ACHN (cell line): ENCODE results near the gene IL21.

ENCODE experiments used
- DNase-seq: peaks from one replicate; pipeline ENCODE4 v3.0.0-alpha.2; 2015
- in situ Hi-C: cut with HindIII; loops from 2 replicates; pipeline ENCODE4 v1.10.0; 2017; ENCODE audit warnings: low sequenced_read_pairs, low pct_ligation_motif_present, low pct_unique_long_range_greater_than_20kb

IL21 gene

DNA sequence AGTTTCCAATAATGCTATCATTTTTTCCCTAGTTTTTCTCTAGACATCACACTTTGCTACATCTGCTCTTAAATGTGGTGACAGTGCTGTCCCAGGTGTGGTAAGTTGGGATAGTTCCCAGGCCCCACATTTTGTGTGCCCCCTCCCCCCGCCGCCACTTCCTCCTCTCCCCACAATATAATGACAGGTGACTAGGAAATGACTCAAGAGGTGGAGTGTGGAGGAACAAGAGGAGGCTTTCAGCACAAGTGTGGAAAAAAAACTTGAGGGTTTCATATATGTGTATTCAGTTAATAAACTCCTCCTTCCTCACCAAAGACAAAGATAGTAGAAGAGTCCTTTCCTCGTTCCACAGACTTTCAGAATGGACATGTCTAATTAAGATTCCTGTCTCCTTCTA, 18.3 kb upstream of the IL21 start:
- in situ Hi-C loops, result no loop called here
- DNase-seq, result no peak

DNA sequence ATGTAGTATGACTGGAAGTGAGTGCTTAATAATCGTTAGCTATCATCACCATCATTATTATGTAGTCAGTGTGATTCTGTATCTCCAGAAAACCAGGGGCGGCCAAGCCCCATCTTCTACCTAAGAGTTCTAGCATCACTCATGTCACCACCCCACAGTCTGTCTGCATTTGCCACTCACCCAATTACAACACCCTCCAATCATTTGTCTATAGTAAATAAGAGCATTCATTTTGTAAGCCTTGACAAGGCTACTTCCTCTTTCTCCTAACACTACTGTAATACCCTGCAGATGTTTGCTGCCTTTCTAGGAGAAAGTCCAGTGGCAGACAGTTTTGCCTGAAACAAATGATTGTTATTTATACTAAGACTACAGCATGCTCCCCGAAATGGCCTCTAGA, 15.8 kb upstream of the IL21 start:
- no peak for DNase-seq
- in situ Hi-C loops, result no loop called here

DNA sequence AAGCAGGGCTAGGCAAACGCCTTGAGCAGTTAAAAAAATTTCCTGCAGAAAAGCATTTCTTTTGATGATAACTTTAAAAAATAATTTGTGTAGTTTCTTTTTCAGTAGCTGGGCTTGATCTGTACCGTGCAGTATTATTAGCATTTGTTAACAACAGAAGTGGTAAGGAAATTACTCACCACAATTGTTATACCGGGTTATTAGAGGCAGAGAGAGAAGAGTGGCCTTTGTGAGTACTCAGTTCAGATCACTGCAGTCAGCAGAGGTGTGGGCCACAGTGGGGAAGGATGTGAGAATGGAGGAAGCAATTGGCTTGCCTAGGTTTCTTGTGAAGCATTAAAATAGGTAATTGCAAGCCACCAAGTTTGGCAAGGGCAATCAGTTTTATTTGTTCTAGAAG, 14.3 kb upstream of the IL21 start:
- no peak for DNase-seq
- in situ Hi-C loops, result no loop called here

DNA sequence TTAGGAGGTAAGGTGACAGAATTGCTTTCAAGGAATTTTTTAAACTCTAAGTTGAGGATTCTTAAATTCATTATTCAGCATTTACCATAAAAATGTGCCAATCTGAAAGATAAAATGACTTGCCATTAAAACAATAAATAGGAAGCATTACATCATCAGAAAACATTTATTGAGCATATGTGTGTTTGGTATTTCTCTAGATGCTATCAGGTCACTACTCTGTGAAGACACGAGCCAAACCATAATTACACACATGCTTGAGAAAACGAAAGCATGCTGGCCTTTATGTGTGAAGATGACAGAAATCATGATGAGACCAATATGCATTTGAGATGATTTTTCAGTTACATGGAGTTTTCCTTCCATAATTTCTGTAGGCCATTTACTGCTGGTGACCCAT, 12.3 kb upstream of the IL21 start:
- DNase-seq, result no peak
- in situ Hi-C loops, result no loop called here

DNA sequence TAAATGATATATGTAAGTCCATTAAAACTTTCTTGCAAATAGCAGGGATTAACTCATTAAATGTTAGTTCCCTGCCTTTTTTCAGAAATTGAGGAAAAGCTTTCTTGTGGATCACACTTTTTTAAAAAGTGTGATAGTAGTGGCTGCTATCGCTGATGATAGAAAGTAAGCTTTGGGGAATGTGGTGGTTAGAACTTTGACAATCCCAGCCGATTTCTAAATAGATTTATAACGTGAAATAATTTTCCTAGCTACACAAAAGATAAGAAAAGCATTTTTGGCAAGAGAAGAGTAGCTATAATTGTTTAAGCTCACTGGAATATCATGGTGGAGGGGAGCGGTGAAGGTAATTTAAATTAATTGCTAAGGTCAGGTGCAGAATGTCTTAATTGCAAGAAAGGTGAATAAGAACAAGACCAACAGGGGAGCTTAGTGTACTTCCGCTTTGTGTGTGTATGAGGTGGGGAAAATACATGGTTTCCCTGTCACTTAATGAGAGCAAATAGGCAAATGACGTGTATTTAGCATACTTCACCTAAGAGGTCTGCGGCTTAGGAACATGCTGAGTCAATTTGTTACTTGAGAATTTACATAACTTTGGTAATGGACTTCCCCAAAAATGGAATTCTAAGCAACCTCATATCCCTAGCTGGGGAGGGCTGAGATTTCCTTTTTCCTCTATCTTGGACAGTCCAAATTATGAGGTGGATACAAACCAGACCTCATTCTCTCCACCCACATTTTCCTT, 11.7 kb upstream of the IL21 start:
- in situ Hi-C loops, result no loop called here
- no peak for DNase-seq

DNA sequence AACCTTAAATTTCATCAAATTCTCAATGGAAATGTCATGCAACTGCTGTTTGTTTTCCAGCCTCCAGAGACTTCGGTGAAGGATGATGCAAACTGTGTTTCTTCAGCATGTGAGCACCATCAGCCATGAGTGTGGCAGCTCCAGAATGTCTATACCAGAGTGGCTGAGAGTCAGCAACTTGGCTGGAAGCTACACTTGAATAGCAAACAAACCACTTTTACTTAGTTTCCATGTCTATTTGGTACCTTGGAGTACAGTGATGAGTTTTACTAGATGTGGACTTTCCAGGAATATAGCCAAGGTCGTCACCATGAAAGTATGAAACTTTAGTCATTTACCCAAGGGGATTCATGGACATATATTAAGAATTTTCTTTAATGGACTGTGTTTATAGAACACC, 4.3 kb upstream of the IL21 start:
- in situ Hi-C loops, result no loop called here
- DNase-seq, result no peak

DNA sequence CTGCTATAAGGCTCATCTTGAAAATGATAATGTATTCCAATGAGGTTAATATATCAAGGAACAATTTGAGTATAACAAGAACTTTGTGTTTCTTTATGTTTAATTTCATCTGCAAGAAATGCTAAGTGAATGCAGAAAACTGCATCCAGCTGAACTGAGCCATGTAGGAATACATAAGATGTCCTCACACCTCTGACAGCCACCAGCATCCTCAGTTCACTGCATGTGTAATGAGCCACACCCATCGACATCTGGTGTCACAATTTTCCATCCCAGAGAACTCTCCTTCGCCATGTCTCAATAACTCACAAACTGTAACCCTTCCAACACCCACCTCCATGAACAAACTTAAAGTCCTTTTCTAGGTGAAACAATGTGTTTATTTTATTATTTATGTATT, 3.3 kb upstream of the IL21 start:
- no peak for DNase-seq
- in situ Hi-C loops, result loop anchor here (25.0 kb wide), 1 partner anchor 288 kb away; the partner anchor contains the start of gene NUDT6

DNA sequence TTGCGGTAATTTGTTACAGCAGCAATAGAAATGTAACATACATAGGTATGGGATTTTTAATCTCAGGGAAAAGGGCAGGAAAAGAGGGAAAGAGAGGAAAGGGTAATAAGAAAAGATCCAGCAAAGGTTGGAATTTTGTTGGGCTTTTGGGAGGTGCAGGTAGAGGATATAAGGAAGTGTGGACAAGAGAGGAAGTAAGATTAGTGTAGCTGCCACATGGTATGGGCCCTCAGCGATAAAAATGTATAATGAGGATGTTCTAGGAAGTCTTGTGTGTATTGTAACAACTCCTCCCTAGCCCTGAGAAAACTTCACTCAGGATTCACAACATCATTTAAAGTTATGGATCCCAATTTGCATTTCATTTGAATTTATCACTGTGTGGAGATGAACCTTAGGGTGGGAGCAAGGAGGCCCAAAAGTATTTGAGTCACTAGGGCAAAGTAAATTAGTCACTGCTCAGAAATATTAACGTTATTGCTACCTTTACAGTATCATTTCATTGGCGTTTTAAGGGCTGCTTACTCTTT, 2.8 kb upstream of the IL21 start:
- in situ Hi-C loops, result loop anchor here (25.0 kb wide), 1 partner anchor 289 kb away; the partner anchor contains the start of gene NUDT6
- no peak for DNase-seq

DNA sequence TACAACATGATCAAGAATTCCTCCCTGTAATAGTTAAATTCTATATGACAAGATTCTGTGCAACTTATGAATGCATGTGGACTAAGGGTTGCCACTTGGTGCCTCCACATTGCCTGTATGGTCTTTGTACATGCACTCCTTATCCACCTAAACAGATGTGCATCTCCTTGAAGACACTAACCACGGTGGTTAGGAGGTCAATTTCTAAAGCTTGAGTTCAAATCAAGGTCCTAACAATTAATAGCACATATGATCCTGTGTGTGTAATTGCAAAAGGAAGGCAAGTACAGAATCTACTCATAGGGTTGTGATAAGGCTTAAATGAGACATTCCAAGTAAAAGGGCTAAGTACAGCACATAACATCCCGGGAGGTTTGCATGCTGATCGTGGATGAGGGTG, 1.5 kb upstream of the IL21 start:
- no peak for DNase-seq

DNA sequence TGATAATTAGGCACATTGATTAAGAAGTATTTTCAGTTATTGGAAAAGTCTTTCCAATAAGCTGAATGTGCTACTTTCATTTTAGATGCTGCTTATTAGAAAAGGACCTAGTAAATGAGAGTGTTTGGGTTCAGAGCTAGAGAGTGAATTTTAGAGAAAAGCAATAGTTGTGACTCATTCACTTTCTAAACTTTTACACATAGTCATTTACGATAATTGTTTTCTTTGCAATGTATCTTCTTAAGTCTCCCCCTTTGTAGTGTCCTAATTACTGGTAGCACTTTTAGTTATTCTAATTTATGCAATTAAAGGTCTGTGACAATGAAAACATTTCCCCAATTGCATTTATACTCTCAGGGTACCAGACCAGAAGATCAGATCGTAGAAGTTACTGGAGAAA, 1.3 kb downstream of the IL21 start:
- in situ Hi-C loops, result loop anchor here (25.0 kb wide), 1 partner anchor 293 kb away; the partner anchor contains the start of gene NUDT6
- no peak for DNase-seq

More for the DNA sequence above, 1.5 kb upstream of the IL21 start:
- in situ Hi-C loops, result loop anchor here (25.0 kb wide), 1 partner anchor 290 kb away; the partner anchor contains the start of gene NUDT6

DNA sequence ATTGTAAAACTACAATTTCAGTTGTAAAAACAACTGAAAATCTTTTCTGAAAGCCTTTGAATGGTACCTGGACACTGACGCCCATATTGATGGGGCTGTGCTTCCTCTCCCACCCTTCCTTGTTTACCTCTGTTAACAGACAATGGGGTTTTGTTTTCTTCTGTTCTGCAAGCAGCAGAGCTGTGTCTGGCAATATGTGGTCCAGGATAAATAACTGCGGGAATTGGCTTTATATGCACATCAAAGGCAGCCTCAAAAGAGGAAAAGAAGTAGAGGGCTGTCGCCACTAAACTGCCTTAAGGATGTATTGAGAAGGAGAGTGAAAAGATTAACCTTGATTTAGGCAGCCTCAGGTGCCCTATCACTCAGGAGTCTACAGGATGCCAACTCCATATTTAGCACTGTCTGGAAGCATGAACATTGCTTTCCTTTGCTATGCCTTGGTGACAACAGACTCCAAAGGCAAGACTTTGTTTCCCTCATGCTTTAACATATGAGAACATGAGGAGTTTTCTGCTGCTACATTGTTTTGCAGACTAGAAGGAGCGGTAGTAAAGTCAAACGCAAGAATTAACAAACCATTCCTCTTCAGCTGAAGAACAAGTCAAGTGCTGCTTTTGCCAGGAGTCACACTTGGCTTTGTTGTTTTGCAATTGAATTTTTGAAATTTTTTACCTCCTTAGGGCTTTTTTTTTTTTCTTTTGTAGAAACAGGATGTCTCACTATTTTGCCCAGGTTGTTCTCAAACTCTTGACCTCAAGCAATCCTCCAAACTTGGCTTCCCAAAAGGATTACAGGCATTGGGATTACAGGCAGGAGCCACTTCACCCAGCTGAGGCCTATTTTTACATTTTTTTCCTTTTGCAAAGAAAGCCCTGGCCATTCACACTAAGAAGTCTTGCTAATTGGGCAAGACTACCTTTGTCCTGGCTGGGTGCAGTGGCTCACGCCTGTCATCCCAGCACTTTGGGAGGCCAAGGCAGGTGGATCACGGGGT, 3.0 kb downstream of the IL21 start:
- in situ Hi-C loops, result loop anchor here (25.0 kb wide), 1 partner anchor 294 kb away; the partner anchor contains the start of gene NUDT6
- DNase-seq, result no peak

DNA sequence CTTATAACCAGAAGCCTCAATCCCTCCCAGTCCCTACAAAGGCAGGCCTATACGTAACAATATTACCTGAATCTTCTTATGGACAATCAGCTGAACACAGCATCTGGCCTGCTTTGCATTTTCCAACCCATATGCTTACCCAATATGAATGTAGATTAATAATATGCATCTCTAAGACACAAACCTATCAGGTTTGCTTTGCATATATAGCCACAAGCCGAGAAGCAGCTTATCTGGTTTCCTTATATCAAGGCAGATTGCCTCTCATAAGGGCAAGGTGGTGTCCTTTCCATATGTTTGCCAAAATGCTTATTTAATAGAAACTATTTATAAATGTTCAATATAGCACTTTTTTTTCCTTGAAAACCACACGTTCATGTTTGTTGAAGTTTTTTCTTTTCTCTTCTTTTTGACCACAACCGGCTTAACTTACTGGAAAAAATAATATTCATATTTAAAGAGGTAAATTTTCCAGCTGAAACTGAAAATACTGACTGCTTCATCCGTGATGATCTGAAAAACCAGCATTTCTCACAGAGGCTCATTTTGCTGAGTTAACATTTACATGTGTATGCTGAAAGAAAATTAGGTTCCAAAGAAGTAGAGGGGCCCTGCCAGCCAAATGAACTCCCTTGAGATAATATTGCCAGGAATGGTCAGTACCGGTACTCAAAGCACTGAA, 3.8 kb downstream of the IL21 start:
- in situ Hi-C loops, result loop anchor here (25.0 kb wide), 1 partner anchor 295 kb away; the partner anchor contains the start of gene NUDT6
- DNase-seq, result no peak

DNA sequence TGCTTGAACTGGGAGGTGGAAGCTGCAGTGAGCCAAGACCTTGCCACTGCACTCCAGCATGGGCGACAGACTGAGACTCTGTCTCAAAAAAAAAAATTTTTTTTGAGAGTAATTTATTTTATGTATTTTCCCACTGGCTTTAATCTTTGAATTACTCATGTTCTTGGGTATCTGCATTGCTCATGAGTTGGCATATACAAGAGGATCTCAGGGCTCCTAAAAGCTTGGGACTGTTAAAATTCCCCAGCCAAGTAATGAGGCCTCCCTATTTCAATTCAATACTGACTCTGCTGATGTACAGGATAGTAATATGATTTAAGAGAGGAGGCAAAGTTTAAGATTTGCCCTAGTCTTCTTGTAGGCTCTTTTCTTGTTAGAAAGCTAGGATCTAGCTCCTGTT, 6.2 kb downstream of the IL21 start:
- no peak for DNase-seq
- in situ Hi-C loops, result loop anchor here (25.0 kb wide), 1 partner anchor 298 kb away; the partner anchor contains the start of gene NUDT6

DNA sequence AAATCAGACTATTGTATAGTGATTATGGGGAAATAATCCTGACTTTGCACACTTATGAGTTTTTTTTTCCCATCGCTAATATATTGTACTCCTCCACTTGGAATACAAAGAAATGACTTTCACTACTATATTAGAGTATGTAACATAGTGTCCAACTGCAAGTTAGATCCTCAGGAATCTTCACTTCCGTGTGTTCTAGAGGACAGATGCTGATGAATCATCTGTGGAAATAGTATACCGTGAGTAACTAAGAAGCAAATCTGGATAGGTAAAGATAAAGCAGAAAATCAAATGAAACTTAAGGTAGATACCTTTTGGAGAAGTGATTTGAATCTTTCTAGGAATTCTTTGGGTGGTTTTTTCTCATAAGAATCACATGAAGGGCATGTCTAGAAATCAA, 8.3 kb downstream of the IL21 start:
- in situ Hi-C loops, result loop anchor here (25.0 kb wide), 1 partner anchor 300 kb away; the partner anchor contains the start of gene NUDT6
- no peak for DNase-seq

DNA sequence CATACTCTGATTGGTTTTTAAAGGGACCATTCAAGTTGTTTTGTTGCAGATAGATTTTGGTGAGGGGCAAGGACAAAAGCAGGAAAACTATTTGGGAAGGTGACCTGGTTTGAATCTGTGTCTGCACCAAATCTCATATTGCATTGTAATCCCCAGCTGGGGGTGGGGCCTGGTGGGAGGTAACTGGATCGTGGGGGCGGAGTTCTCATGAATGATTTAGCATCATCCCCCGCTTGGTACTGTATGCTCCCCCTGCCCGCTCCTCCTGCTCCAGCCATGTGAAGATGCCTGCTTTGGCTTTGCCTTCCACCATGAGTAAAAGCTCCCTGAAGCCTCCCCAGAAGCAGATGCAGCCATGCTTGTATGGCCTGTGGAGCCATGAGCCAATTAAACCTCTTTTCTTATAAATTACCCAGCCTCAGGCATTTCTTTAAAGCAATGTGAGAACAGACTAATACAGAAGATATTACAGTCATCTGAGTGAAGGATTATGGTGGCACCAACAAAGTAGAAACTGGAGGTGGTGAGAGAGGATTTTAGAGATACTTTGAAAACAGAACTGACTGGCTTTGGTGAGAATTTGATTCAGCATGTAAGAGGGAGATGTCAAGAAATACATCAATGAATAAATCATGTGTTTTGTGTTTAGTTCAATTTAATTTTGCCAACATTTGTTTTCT, 14.4 kb downstream of the IL21 start:
- in situ Hi-C loops, result loop anchor here (25.0 kb wide), 1 partner anchor 306 kb away; the partner anchor contains the start of gene NUDT6
- DNase-seq, result no peak

DNA sequence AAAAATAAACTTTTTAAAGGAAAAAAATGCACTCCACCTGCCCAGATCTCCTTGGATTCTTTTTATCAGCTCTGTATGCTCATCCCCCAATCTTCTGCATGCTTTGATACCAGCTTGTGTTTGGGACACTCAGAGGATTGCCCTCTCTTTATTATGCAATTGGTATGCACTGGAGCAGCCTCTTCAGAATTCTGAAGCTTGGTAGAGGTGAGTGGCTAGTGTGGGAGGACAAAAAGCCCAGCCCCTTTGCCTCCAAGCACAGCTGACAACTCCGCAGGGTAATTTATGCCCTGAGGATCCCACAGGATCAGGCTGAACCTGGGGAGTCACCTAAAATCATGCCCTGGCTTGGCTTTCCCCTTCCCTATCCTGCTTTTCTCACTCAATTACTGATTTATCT, 16.7 kb downstream of the IL21 start:
- in situ Hi-C loops, result loop anchor here (25.0 kb wide), 1 partner anchor 308 kb away; the partner anchor contains the start of gene NUDT6

DNA sequence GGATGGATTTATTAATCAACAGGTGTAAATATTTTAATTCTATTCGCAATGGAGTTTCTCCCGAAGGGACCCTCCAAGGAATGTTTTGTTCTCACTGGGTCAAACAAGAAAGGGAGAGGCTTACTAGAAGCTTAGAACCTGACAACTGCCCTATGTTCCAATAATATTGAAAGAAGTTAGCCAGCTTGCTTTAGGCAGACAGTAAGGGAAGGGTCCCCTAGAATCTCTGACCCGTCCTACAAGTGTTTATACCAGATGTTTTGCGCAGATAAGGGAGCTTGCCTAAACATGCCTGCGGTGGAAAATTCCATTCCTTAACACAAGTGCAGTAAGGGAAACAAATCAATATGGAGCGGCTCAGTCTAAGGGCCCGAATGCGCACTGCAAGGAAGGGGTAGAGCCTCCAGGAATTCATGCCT, 17.7 kb downstream of the IL21 start:
- in situ Hi-C loops, result loop anchor here (25.0 kb wide), 1 partner anchor 309 kb away; the partner anchor contains the start of gene NUDT6
- no peak for DNase-seq

More for the DNA sequence above, 16.7 kb downstream of the IL21 start:
- no peak for DNase-seq
